Activated CD4-positive, alpha-beta T cell treated with anti-CD3 and anti-CD28 coated beads, Interleukin-2, amount 10 ng/mL, durations not matched to agents 24 days and 14 days (primary cell): Measurements from ENCODE around the gene LILRB2. TPM values are rescaled to one million over a fixed set of nuclear protein-coding genes. Genes with fewer than 3 reads are reported as not detected.
"Not testable (repeated sequence)": the region's sequence is repeated elsewhere in the genome, so short reads cannot be mapped to it uniquely, and the experiment has no call there.

ENCODE experiments used
- DNase-seq: peaks from one replicate; pipeline ENCODE4 v3.0.0; 2022
- H3K27ac Mint-ChIP-seq: one replicate; pipeline ENCODE4 v1.8.0; 2022; ENCODE audit warnings: mild to moderate bottlenecking, mixed read lengths
- H3K27me3 Mint-ChIP-seq: one replicate; pipeline ENCODE4 v1.8.0; 2022; ENCODE audit warnings: mixed read lengths
- H3K36me3 Mint-ChIP-seq: one replicate; pipeline ENCODE4 v1.8.0; 2022; ENCODE audit warnings: low read depth, mild to moderate bottlenecking, mixed read lengths
- H3K4me1 Mint-ChIP-seq: one replicate; pipeline ENCODE4 v1.8.0; 2021; ENCODE audit warnings: mixed read lengths
- H3K4me3 Mint-ChIP-seq: one replicate; pipeline ENCODE4 v1.8.0; 2022; ENCODE audit warnings: mild to moderate bottlenecking, moderate library complexity, mixed read lengths
- H3K9me3 Mint-ChIP-seq: one replicate; pipeline ENCODE4 v1.8.0; 2021; ENCODE audit warnings: mixed read lengths
- intact Hi-C: fragments of 100-400 bp; cut with micrococcal nuclease; formaldehyde crosslinking; loops from one replicate; pipeline ENCODE4 v1.15.1; 2023
- total RNA-seq: library from RNA; stranded (reverse); gene quantifications from 2 replicates; pipeline ENCODE4 v1.2.3, GENCODE V29; 2022

The LILRB2 gene
- total RNA-seq, result not detected in 2 replicates

- DNase-seq, result no peak
- Mint-ChIP-seq H3K4me3 (no peak within 1 kb of the TSS), H3K9me3 (no peaks in the 10 kb centered on the region), H3K4me1 (peaks cover 3% of the 10 kb centered on the region), H3K27me3 (peaks cover 28% of the 10 kb centered on the region), H3K27ac (no peak within 1 kb of the TSS), H3K36me3 (no peaks in the 10 kb centered on the region)
- intact Hi-C loops, result no loop called here
Observed at GRCh38 chr19:54281007-54281728, at the start of gene LILRB2. LILRB2 (minus strand) TSS chr19:54281110; CDS start chr19:54280496, 614 bp downstream.

- H3K36me3 Mint-ChIP-seq, result no peaks in the 10 kb centered on the region
- H3K9me3 Mint-ChIP-seq, result no peaks in the 10 kb centered on the region
- H3K4me3 Mint-ChIP-seq, result no peak overlapping the region
- intact Hi-C loops, result no loop called here
- H3K27ac Mint-ChIP-seq, result no peak overlapping the region
- peaks cover 7% of the 10 kb centered on the region for H3K27me3 Mint-ChIP-seq
- H3K4me1 Mint-ChIP-seq, result peaks cover 15% of the 10 kb centered on the region
- no peak for DNase-seq
Observed at GRCh38 chr19:54329476-54330165, 48.7 kb upstream of the LILRB2 start.

GRCh38 chr19:54328781-54329180 lies 47.9 kb upstream of the LILRB2 start:
- H3K4me3 Mint-ChIP-seq, H3K9me3 Mint-ChIP-seq, intact Hi-C loops, H3K36me3 Mint-ChIP-seq, H3K27ac Mint-ChIP-seq, DNase-seq: not testable (repeated sequence)
- peaks cover 10% of the 10 kb centered on the region for H3K27me3 Mint-ChIP-seq
- H3K4me1 Mint-ChIP-seq, result peaks cover 15% of the 10 kb centered on the region

GRCh38 chr19:54325631-54326030 lies 44.7 kb upstream of the LILRB2 start:
- Mint-ChIP-seq H3K4me1 (peaks cover 15% of the 10 kb centered on the region), H3K36me3 (no peaks in the 10 kb centered on the region), H3K9me3 (no peaks in the 10 kb centered on the region), H3K4me3 (no peak overlapping the region), H3K27ac (no peak overlapping the region), H3K27me3 (peaks cover 19% of the 10 kb centered on the region)
- no peak for DNase-seq
- intact Hi-C loops, result loop anchor here (1.0 kb wide), 1 partner anchor 66 kb away; no protein-coding TSS in a partner anchor

GRCh38 chr19:54325194-54325621 lies 44.3 kb upstream of the LILRB2 start:
- no peak overlapping the region for H3K27ac Mint-ChIP-seq
- H3K4me3 Mint-ChIP-seq, result no peak overlapping the region
- intact Hi-C loops, result loop anchor here (1.0 kb wide), 1 partner anchor 66 kb away; no protein-coding TSS in a partner anchor
- DNase-seq, result peak; percentile 88
- H3K4me1 Mint-ChIP-seq, result peaks cover 15% of the 10 kb centered on the region
- H3K36me3 Mint-ChIP-seq, result no peaks in the 10 kb centered on the region
- no peaks in the 10 kb centered on the region for H3K9me3 Mint-ChIP-seq
- H3K27me3 Mint-ChIP-seq, result peaks cover 23% of the 10 kb centered on the region

- Mint-ChIP-seq H3K36me3 (no peaks in the 10 kb centered on the region), H3K27ac (no peak overlapping the region), H3K9me3 (no peaks in the 10 kb centered on the region), H3K4me3 (no peak overlapping the region), H3K4me1 (peaks cover 16% of the 10 kb centered on the region), H3K27me3 (peaks cover 25% of the 10 kb centered on the region)
- intact Hi-C loops, result no loop called here
- no peak for DNase-seq
Observed at GRCh38 chr19:54324071-54324470, 43.2 kb upstream of the LILRB2 start.

GRCh38 chr19:54322934-54323333 lies 42.0 kb upstream of the LILRB2 start:
- H3K36me3 Mint-ChIP-seq, DNase-seq, H3K4me3 Mint-ChIP-seq, intact Hi-C loops, H3K9me3 Mint-ChIP-seq, H3K27ac Mint-ChIP-seq: not testable (repeated sequence)
- H3K27me3 Mint-ChIP-seq, result peaks cover 22% of the 10 kb centered on the region
- H3K4me1 Mint-ChIP-seq, result peaks cover 13% of the 10 kb centered on the region

- peaks cover 25% of the 10 kb centered on the region for H3K27me3 Mint-ChIP-seq
- intact Hi-C loops, H3K4me3 Mint-ChIP-seq, H3K36me3 Mint-ChIP-seq, H3K9me3 Mint-ChIP-seq, H3K27ac Mint-ChIP-seq, DNase-seq: not testable (repeated sequence)
- peaks cover 10% of the 10 kb centered on the region for H3K4me1 Mint-ChIP-seq
Observed at GRCh38 chr19:54322295-54322694, 41.4 kb upstream of the LILRB2 start.

- Mint-ChIP-seq H3K9me3 (no peaks in the 10 kb centered on the region), H3K27ac (no peak overlapping the region), H3K4me1 (peaks cover 3% of the 10 kb centered on the region), H3K4me3 (no peak overlapping the region), H3K36me3 (no peaks in the 10 kb centered on the region), H3K27me3 (peaks cover 24% of the 10 kb centered on the region)
- no peak for DNase-seq
- intact Hi-C loops, result no loop called here
Observed at GRCh38 chr19:54319892-54320670, 39.2 kb upstream of the LILRB2 start.

- intact Hi-C loops, result no loop called here
- H3K36me3 Mint-ChIP-seq, result no peaks in the 10 kb centered on the region
- no peak overlapping the region for H3K4me3 Mint-ChIP-seq
- H3K4me1 Mint-ChIP-seq, result peaks cover 3% of the 10 kb centered on the region
- H3K27me3 Mint-ChIP-seq, result peaks cover 19% of the 10 kb centered on the region
- DNase-seq, result no peak
- no peaks in the 10 kb centered on the region for H3K9me3 Mint-ChIP-seq
- H3K27ac Mint-ChIP-seq, result no peak overlapping the region
Observed at GRCh38 chr19:54319049-54319448, 38.1 kb upstream of the LILRB2 start.

- no peaks in the 10 kb centered on the region for H3K9me3 Mint-ChIP-seq
- H3K4me1 Mint-ChIP-seq, result peaks cover 3% of the 10 kb centered on the region
- H3K36me3 Mint-ChIP-seq, result no peaks in the 10 kb centered on the region
- DNase-seq, result no peak
- H3K27me3 Mint-ChIP-seq, result peaks cover 23% of the 10 kb centered on the region
- no peak overlapping the region for H3K27ac Mint-ChIP-seq
- H3K4me3 Mint-ChIP-seq, result no peak overlapping the region
- intact Hi-C loops, result no loop called here
Observed at GRCh38 chr19:54317965-54318240, 37.0 kb upstream of the LILRB2 start.

GRCh38 chr19:54317108-54317964 lies 36.4 kb upstream of the LILRB2 start:
- H3K4me3 Mint-ChIP-seq, result no peak overlapping the region
- no peak overlapping the region for H3K27ac Mint-ChIP-seq
- no peaks in the 10 kb centered on the region for H3K36me3 Mint-ChIP-seq
- peaks cover 26% of the 10 kb centered on the region for H3K27me3 Mint-ChIP-seq
- H3K4me1 Mint-ChIP-seq, result peaks cover 3% of the 10 kb centered on the region
- no peaks in the 10 kb centered on the region for H3K9me3 Mint-ChIP-seq
- no peak for DNase-seq
- intact Hi-C loops, result no loop called here

GRCh38 chr19:54316746-54317107 lies 35.8 kb upstream of the LILRB2 start:
- Mint-ChIP-seq H3K36me3 (no peaks in the 10 kb centered on the region), H3K27me3 (peaks cover 24% of the 10 kb centered on the region), H3K4me3 (no peak overlapping the region), H3K4me1 (peaks cover 3% of the 10 kb centered on the region), H3K27ac (no peak overlapping the region), H3K9me3 (no peaks in the 10 kb centered on the region)
- peak; percentile 62 for DNase-seq
- intact Hi-C loops, result no loop called here
